ENCODE measurements around the gene ALPG.

ALPG gene

DNA sequence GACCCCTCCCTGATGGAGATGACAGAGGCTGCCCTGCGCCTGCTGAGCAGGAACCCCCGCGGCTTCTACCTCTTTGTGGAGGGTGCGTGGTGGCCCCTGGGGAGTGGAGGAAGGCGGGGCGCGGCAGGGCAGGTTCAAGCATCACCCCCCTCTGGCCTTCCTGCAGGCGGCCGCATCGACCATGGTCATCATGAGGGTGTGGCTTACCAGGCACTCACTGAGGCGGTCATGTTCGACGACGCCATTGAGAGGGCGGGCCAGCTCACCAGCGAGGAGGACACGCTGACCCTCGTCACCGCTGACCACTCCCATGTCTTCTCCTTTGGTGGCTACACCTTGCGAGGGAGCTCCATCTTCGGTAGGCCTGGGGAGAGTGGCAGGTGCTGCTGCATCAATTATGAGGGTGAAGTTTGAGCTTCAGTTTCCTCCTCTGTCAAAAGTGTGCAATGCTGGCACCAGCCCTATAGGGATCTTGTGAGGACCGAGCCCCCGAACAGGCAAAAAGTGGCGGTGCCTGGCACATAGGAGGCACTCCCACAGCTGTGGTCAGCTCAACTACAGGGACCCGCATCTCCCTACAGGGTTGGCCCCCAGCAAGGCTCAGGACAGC is 51.5 kb downstream of the ALPG start:
- DNase-seq (ENCODE audit: low read depth), result no peak

DNA sequence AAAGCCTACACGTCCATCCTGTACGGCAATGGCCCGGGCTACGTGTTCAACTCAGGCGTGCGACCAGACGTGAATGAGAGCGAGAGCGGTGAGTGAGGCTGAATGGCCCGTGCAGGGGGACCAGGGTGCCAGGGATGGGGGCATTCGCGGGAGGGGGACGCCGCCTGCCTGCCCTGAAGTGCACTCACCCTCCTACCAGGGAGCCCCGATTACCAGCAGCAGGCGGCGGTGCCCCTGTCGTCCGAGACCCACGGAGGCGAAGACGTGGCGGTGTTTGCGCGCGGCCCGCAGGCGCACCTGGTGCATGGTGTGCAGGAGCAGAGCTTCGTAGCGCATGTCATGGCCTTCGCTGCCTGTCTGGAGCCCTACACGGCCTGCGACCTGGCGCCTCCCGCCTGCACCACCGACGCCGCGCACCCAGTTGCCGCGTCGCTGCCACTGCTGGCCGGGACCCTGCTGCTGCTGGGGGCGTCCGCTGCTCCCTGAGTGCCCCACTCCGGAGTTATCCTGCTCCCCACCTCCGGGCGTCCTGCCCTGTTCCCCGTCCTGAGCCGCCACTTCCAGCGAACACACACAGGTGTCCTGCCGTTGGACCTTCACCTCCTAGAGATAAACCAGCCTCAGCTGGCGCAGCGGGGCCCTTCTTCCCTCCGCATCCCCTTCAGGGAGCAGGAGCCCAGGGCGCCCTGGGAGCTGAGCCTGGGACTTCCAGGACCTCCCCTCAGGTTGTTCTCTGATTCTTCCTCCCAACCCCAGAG is 52.2 kb downstream of the ALPG start:
- no peak for DNase-seq (ENCODE audit: low read depth)

- DNase-seq (ENCODE audit: low read depth), result no peak
These were observed 52.9 kb downstream of the ALPG start for GRCh38 chr2:232459419-232460035.

GRCh38 chr2:232460171-232460570 is 53.5 kb downstream of the ALPG start:
- DNase-seq (ENCODE audit: low read depth), result no peak

Data from stromal cell of bone marrow (primary cell).